Epithelial cell of prostate (primary cell): ENCODE data around the gene ZDHHC11B.
"Not testable (repeated sequence)": the region's sequence is repeated elsewhere in the genome, so short reads cannot be mapped to it uniquely, and the experiment has no call there.

Source experiments
- DNase-seq: peaks from one replicate; pipeline ENCODE4 v3.0.0-alpha.2; 2011; ENCODE audit warnings: low read depth, low spot score
- H3K27ac ChIP-seq: fragments of 450-650 bp; 2 replicates; pipeline ENCODE4 v1.5.1; 2017; ENCODE audit warnings: mild to moderate bottlenecking

Gene ZDHHC11B

DNA sequence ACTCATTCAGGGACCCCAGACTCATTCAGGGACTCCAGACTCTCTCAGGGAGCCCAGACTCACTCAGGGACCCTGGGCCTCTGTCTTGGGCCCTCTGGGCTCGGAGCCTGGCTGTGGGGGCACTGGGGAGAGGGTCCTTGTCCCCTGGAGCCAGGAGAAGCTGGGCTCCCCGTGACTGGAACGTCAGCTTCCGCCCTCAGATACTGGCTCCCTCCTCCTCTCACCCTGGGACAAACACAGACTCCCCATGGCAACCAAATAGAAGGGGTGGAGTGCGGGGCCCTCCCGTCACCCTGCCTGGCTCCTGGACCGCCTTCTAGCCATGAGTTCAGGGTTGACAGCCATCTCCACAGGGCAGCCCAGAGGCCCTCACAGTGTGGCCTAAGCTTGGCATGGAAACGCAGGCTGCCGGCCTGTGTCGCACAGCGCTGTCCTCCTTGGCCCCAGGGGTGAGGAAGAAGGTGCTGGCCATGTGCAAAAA, 27.6 kb downstream of the ZDHHC11B start:
- no peak overlapping the region for H3K27ac ChIP-seq
- no peak for DNase-seq

GRCh38 chr5:756171-756570, 28.4 kb downstream of the ZDHHC11B start:
- no peak for DNase-seq
- no peak overlapping the region for H3K27ac ChIP-seq

GRCh38 chr5:754143-754632, 30.3 kb downstream of the ZDHHC11B start:
- H3K27ac ChIP-seq, DNase-seq: not testable (repeated sequence)

- DNase-seq, H3K27ac ChIP-seq: not testable (repeated sequence)
Measured at GRCh38 chr5:753567-754142, 30.9 kb downstream of the ZDHHC11B start.

DNA sequence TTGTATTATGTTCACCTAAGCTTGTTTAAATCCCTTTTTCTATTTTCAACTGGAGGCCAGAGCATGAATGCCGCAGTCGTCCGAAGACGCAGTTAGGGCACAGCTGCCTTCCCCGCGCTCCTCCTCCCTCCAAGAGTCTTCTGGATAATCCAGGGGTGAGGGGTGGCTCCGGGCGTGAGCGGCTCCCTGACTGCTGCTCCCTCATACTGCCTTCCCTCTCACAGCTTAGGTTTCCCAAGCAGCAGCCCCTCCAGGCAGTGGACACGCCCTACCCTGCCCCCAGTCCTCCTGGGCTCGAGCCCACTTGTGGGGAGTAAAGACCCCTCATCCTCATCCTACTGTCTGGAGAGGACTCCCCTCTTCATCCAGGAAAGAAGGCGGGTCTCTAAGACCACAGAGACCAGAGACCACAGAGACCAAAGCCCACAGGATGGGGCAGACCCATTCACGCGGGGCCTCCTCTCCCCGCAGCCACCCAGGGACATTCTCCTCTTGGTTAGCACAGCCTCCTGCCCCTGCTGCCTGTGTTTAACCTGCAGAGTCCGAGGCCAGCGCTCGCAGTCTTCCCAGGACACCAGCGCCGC, 31.9 kb downstream of the ZDHHC11B start:
- not testable (repeated sequence) for DNase-seq, H3K27ac ChIP-seq

GRCh38 chr5:751992-752391, 32.5 kb downstream of the ZDHHC11B start:
- DNase-seq, H3K27ac ChIP-seq: not testable (repeated sequence)

GRCh38 chr5:751496-751895, 33.0 kb downstream of the ZDHHC11B start:
- no peak for DNase-seq
- H3K27ac ChIP-seq, result no peak overlapping the region

DNA sequence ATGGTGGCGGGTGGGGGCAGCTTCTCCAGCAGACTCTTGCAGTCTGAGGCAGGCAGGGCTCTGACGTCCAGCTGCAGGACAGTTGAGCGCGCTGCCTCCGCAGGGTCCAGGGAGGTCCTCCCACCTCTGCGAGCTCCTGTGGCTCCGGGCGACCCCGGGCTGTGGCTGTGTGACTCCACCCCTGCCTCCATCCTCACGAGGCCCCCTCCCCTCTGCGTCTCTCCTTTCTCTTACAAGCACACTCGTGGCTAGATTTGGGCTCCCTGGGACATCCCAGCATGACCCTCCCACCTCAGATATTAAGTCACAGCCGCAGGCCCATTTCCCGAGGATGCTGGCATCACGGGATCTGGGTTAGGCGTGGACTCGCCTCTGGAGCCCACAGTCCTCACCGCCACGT, 34.3 kb downstream of the ZDHHC11B start:
- H3K27ac ChIP-seq, DNase-seq: not testable (repeated sequence)

GRCh38 chr5:749101-749670, 35.3 kb downstream of the ZDHHC11B start:
- H3K27ac ChIP-seq, result no peak overlapping the region

DNA sequence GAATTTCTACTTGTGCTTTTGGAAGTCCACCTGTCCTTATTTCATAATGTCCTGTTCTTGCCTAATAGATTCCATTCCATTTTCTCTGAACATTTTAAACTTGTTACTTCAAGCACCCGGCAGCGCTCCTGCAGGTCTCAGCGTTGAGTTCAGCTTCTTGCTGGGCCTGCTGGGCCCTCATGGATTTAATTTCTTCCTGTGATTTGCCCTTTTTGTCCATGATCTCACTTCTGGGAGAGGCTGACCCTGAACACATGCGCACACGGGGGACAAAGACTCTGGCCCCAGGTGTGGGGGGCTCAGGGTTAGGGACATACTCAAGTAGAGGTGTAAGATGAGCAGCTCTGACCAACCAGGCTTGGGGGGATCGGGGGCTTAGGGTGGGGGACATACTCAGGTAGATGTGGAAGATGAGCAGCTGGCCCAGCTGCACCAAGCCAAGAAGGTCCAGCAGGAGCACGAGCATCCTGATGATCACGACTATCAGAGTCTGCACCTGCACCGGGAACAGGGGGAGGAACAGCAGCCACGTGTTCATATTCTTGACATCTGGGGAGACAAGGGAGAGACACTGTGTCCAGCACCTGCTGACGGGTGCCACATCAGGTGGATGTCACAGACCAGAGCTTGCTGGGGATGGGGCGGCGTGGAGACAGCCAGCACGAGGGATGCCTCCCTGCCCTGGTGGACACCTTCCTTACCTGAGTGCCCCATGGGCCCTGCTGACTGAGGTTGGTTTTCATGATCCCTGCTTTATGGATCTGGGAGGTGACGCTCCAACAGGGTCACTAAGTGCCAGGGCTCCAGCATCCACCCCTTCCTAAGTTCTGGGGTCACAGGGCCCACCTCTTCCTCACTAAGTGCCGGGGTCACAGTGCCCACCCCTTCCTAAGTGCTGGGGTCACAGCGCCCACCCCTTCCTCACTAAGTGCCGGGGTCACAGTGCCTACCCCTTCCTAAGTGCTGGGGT, 36.2 kb downstream of the ZDHHC11B start:
- not testable (repeated sequence) for H3K27ac ChIP-seq, DNase-seq

More at GRCh38 chr5:749101-749670, 35.3 kb downstream of the ZDHHC11B start:
- DNase-seq, result no peak

DNA sequence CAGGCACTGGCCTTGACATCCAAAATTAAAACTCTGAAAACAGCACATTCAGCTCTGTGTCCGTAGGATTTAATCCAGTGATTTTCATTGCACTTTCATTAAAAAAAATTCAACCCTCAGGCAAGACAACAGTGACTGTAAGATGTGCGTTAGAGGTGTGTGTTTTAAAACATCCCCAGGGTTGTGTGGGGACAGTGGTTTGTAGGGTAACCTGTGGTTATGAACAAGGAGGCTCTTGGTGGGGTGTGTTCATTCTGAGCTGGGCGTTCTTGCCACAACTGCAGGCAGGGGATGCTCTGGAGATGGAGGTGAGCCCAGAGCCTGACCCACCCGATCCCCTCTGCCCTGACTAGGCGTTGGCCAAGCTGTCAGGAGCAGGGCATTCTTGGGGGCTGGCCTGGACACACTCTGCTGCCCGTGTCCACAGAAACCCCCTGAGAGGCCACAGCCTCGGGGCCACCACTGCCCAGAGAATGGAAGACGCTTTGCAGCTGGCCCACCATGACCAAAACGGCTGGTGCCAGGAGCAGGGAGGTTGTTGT, 37.2 kb downstream of the ZDHHC11B start:
- H3K27ac ChIP-seq, DNase-seq: not testable (repeated sequence)

GRCh38 chr5:746258-746761, 38.2 kb downstream of the ZDHHC11B start:
- H3K27ac ChIP-seq, result no peak overlapping the region
- DNase-seq, result no peak

DNA sequence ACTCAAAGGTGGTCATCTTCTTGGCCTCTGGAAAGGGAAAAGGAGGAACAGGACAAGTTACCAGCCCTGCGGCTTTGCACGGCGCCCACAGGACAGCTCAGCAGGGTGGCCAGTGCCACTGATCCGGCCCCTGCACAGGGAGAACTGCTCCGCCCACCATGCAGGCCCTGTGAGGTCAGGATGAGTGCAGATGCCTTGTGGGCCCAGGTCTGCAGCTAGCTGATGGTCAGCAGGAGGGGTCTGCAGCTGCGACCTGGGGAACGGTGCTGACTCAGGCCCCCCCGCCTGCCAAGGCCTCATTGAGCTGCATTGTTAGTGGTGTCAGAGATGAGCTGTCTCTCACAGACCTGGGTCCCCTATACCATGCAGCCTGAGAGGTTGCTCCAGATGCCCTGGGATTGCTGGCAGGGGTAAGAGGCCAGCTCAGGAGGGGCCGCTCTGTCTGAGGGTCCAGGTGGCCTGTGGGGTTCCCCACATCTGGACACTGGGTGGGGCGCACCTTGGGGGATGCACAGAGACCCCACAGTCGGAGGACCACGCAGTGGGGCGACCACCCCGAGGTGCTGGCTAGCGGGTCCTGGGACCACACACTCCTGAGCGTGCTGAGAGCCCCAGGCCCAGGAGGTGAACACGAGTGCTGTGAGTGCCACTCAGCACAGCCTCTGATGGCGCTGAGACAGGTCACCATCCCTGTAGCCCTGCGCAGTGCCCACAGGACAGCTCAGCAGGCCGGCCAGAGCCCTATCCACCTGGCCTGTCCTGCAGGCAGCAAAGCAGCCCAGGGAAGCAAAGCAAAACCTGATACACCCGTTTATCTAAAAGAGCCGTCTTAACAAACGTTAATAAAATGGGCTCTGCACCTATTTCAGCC, 39.0 kb downstream of the ZDHHC11B start:
- not testable (repeated sequence) for DNase-seq, H3K27ac ChIP-seq

DNA sequence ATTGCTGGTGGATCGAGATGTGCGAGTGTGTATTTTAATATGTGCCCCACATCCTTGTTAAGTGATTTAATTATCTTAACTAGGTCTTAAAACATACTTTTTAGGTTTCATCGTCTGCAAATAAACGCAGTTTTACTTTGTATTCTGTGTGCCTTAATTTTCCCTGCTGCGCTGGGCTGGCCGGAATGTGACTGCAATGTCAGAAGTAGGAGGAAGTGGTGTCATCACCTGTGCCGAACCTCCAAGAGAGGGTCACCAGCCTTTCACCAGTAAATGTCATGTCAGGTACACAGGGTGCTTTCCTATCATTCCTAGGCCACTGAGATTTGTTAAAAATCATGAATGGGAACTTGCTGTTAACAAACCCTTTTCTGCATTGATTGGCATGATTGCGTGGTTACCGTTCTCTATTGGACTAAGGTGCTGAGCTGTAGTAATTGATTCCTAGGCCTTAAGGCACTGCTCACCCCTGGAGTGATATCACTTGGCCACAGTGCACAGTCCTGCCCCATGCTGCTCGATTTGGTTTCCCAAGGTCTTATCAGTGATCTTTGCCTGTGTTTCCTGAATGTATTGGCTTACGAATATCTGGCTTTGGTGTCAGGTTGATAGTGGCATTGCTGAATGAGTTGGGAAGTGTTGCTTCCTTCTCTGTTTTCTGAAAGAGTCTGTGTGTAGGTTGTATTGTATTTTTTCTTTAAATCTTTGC, 40.7 kb downstream of the ZDHHC11B start:
- not testable (repeated sequence) for H3K27ac ChIP-seq, DNase-seq

DNA sequence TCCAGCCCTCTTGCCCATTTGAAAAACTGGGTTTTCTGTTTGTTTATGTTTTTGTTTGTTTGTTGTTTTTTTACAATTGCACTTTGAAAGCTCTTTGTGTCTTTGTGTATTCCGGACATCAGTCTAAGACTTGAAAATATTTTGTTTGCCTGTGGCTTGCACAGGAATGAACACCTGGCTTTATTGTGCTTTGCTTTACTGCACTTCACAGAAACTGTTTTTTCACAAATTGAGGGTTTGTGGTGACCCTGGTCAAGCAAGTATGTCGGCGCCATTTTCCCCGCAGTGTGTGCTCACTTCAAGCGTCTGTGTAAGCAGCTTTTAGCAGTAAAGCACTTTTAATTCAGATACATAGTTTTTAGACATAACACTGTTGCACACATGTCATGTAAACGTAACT, 42.3 kb downstream of the ZDHHC11B start:
- H3K27ac ChIP-seq, DNase-seq: not testable (repeated sequence)

DNA sequence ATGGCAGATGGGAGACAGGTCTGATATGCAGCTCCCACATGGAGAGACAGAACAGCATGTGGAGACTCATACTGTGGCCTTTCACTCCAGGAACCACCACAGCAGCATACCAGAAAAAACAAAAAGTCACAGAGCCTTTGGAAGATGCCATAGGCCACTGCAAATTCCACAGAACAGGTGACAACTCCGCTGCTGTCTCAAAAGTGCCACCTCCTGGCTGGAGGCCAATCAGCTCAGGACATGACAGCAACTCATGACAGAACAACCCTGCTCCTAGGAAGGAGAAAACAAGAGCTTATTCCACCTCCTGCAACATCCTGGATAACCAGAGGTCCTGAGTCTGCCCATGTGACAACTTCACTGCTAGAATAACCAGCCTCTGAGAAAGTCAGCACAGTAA, 50.4 kb downstream of the ZDHHC11B start:
- not testable (repeated sequence) for DNase-seq, H3K27ac ChIP-seq

DNA sequence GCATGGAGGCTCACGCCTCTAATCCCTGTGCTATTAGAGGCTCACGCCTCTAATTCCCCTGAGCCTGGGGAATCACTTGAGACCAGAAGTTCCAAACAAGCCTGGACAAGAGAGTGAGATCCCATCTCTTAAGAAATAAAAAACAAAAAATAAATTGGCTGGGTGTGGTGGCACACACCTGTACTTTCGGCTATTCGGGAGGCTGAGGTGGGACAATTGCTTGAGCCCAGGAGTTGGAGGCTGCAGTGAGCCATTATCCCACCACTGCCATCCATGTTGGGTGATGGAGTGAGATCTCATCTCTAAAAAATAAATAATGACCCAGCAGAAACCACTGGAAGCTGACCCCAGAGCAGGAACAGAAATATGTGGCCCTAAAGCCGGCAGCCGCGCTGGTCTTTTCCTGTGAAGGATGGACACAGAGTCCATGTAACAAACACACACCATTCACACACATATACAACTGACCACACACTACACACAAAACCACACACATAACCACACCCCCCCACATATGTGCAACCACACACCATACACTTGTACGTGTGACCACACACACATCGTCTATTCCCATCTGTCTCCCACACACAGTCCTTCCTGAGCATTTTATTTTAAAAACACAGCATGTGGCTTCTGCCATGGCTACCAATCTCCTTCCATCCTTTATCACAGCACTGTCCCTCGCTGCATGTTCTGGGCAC, 51.6 kb downstream of the ZDHHC11B start:
- DNase-seq, H3K27ac ChIP-seq: not testable (repeated sequence)

DNA sequence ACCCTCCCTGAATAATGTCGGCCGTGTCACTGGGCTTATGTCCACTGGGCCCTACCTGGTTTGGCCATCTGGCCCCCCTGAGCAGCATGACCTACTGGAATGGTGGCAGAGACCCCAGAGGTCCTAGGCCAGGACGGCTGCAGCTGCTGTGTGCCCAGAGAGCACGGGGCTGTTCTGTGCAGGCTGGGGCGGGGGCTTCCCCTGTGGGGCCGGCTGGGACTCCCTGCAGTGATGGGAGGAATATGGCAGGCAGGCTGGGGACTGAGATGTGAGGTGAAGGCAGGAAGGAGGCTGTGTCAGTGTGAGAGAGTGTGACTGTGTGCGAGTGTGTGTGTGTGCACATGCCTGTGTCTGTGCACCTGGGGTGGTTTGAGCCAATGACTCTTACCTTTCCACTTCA, 55.3 kb downstream of the ZDHHC11B start:
- not testable (repeated sequence) for H3K27ac ChIP-seq, DNase-seq
